Measurements from ENCODE around the gene IFI44L. TPM values are rescaled to one million over a fixed set of nuclear protein-coding genes. Genes with fewer than 3 reads are reported as not detected.

The IFI44L gene
- total RNA-seq, 1 experiment from 2014 or later, result not detected

DNA sequence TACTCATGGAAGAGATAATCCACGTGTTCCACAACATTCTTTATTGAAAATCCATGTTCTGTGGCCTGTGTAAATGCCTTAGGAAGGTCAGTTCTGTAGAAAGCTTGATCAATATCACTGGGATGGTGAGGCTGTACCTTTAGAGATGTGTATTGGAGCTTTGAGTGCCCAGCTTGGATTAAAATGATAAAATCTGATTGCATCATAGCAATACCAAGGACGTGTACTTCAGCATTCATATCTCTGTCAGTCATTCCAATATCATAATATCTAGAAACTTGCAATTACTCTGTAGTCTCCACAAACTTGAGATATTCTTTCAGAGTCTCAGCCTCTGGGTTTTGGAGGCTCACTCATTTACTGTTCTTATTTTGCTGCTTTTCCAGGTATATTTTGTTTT lies 61.0 kb downstream of the IFI44L start:
- Mint-ChIP-seq H3K9me3 (ENCODE audit: unreplicated experiment) (no peaks in the 10 kb centered on the region), H3K27me3 (ENCODE audit: insufficient read depth, unreplicated experiment) (peaks cover 3% of the 10 kb centered on the region), H3K4me3 (ENCODE audit: unreplicated experiment) (no peak overlapping the region), H3K27ac (ENCODE audit: unreplicated experiment) (no peak overlapping the region), H3K36me3 (ENCODE audit: insufficient read depth, unreplicated experiment) (no peaks in the 10 kb centered on the region), H3K4me1 (ENCODE audit: low read depth, unreplicated experiment) (no peaks in the 10 kb centered on the region)
- TF ChIP-seq, protein P1, sequence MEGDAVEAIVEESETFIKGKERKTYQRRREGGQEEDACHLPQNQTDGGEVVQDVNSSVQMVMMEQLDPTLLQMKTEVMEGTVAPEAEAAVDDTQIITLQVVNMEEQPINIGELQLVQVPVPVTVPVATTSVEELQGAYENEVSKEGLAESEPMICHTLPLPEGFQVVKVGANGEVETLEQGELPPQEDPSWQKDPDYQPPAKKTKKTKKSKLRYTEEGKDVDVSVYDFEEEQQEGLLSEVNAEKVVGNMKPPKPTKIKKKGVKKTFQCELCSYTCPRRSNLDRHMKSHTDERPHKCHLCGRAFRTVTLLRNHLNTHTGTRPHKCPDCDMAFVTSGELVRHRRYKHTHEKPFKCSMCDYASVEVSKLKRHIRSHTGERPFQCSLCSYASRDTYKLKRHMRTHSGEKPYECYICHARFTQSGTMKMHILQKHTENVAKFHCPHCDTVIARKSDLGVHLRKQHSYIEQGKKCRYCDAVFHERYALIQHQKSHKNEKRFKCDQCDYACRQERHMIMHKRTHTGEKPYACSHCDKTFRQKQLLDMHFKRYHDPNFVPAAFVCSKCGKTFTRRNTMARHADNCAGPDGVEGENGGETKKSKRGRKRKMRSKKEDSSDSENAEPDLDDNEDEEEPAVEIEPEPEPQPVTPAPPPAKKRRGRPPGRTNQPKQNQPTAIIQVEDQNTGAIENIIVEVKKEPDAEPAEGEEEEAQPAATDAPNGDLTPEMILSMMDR (IDR thresholded peaks at IDR 0.05; ENCODE audit: insufficient read depth in 1 of 2, low read depth in 1 of 2, low read length in 1 of 2, severe bottlenecking in 1 of 2, unreplicated experiment in 1 of 2), result no peak
- DNase-seq, result no peak
- Histone ChIP-seq H3K36me3 (ENCODE audit: control insufficient read depth, insufficient read depth, low read length) (no peaks in the 10 kb centered on the region), H3K4me3 (ENCODE audit: low read depth, low read length) (no peak overlapping the region), H3K9me3 (no peaks in the 10 kb centered on the region), H3K4me1 (no peaks in the 10 kb centered on the region), H3K27me3 (replicated peaks; ENCODE audit: control insufficient read depth, insufficient read depth, low read length) (no peaks in the 10 kb centered on the region)
- ChIA-PET POLR2A (no interaction called here), CTCF (no interaction called here)
- intact Hi-C loops (cut with micrococcal nuclease; ENCODE audit: unreplicated experiment), result no loop called here
- no TSS peak for BruUV-seq (replicated peaks)

DNA sequence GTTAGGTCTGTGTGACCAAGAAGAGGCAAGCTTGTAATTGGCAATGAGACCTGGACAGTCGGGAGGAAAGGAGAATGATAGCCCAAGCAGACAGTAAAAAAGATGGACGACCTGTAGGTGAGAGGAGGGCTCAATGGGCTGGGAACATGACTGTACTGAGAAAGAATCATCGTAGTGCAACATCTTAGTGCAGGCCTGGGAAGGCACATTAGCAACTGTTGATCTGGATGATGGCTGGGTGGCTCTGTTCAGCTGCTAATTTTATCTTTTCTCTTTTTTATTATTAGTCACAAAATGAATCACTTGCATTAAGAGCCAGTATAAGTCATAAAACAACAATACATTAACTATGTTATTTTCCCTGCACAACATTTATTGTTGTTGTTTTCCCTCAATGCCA lies 62.2 kb downstream of the IFI44L start:
- H3K4me3 Mint-ChIP-seq (ENCODE audit: unreplicated experiment), result no peak overlapping the region
- H3K9me3 Mint-ChIP-seq (ENCODE audit: unreplicated experiment), result no peaks in the 10 kb centered on the region
- H3K27me3 ChIP-seq (replicated peaks; ENCODE audit: control insufficient read depth, insufficient read depth, low read length), result no peaks in the 10 kb centered on the region
- BruUV-seq (replicated peaks), result no TSS peak
- H3K27ac Mint-ChIP-seq (ENCODE audit: unreplicated experiment), result no peak overlapping the region
- no peaks in the 10 kb centered on the region for H3K4me1 Mint-ChIP-seq (ENCODE audit: low read depth, unreplicated experiment)
- DNase-seq, result no peak
- peaks cover 3% of the 10 kb centered on the region for H3K27me3 Mint-ChIP-seq (ENCODE audit: insufficient read depth, unreplicated experiment)
- H3K4me1 ChIP-seq, result no peaks in the 10 kb centered on the region
- no peaks in the 10 kb centered on the region for H3K36me3 ChIP-seq (ENCODE audit: control insufficient read depth, insufficient read depth, low read length)
- ChIA-PET CTCF (no interaction called here), POLR2A (no interaction called here)
- intact Hi-C loops (cut with micrococcal nuclease; ENCODE audit: unreplicated experiment), result no loop called here
- TF ChIP-seq, protein P1 (IDR thresholded peaks at IDR 0.05; ENCODE audit: insufficient read depth in 1 of 2, low read depth in 1 of 2, low read length in 1 of 2, severe bottlenecking in 1 of 2, unreplicated experiment in 1 of 2), result no peak
- no peak overlapping the region for H3K4me3 ChIP-seq (ENCODE audit: low read depth, low read length)
- no peaks in the 10 kb centered on the region for H3K36me3 Mint-ChIP-seq (ENCODE audit: insufficient read depth, unreplicated experiment)
- H3K9me3 ChIP-seq, result no peaks in the 10 kb centered on the region

DNA sequence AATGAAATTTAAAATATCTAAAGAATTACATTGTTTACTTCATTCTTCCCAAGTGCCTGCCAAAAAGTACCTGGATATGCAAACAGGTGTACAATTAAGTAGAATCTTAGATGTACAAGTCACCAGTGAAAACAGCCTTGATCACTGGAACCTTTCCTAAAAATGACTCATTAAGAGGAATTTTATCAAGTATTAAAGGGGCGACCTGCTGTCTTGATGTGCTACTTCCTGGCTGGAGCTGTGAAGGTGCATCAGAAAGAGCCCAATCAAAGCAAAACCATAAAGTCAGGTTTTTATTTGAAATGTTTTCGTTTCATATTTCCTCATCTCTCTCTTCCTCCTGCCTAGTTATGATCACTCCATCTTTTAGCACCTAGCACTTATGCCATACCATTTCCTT lies 62.8 kb downstream of the IFI44L start:
- Histone ChIP-seq H3K36me3 (ENCODE audit: control insufficient read depth, insufficient read depth, low read length) (no peaks in the 10 kb centered on the region), H3K9me3 (no peaks in the 10 kb centered on the region), H3K4me1 (no peaks in the 10 kb centered on the region), H3K4me3 (ENCODE audit: low read depth, low read length) (no peak overlapping the region), H3K27me3 (replicated peaks; ENCODE audit: control insufficient read depth, insufficient read depth, low read length) (no peaks in the 10 kb centered on the region)
- BruUV-seq (replicated peaks), result no TSS peak
- Mint-ChIP-seq H3K27ac (ENCODE audit: unreplicated experiment) (no peak overlapping the region), H3K27me3 (ENCODE audit: insufficient read depth, unreplicated experiment) (peaks cover 3% of the 10 kb centered on the region), H3K9me3 (ENCODE audit: unreplicated experiment) (no peaks in the 10 kb centered on the region), H3K4me1 (ENCODE audit: low read depth, unreplicated experiment) (no peaks in the 10 kb centered on the region), H3K4me3 (ENCODE audit: unreplicated experiment) (no peak overlapping the region), H3K36me3 (ENCODE audit: insufficient read depth, unreplicated experiment) (no peaks in the 10 kb centered on the region)
- ChIA-PET POLR2A (no interaction called here), CTCF (no interaction called here)
- TF ChIP-seq, protein P1 (IDR thresholded peaks at IDR 0.05; ENCODE audit: insufficient read depth in 1 of 2, low read depth in 1 of 2, low read length in 1 of 2, severe bottlenecking in 1 of 2, unreplicated experiment in 1 of 2), result no peak
- no peak for DNase-seq
- intact Hi-C loops (cut with micrococcal nuclease; ENCODE audit: unreplicated experiment), result no loop called here

Measured in Caco-2 (cell line).